WTC11 (cell line): ENCODE data around the gene SPATS2. TPM values are rescaled to one million over a fixed set of nuclear protein-coding genes. Genes with fewer than 3 reads are reported as not detected.

ENCODE experiments used
- ATAC-seq: fragments of 200-7000 bp; cut with Tn5 transposase; 2 replicates; pipeline ENCODE4 v1.10.0; 2021; ENCODE audit warnings: mild to moderate bottlenecking, moderate library complexity
- CTCF ChIA-PET: fragments of 300-600 bp; sonication (Branson Sonifier 250); formaldehyde crosslinking; loops from one replicate; lab custom pipeline; 2021; ENCODE audit warnings: antibody characterized with exemption; lab: Charles Lee
- POLR2A ChIA-PET: fragments of 350-600 bp; sonication (Branson Sonifier 250); formaldehyde crosslinking; loops from one replicate; lab custom pipeline; 2021; ENCODE audit warnings: antibody characterized with exemption; lab: Charles Lee
- DNase-seq: peaks from one replicate; pipeline ENCODE4 v3.0.0; 2021; ENCODE audit warnings: low spot score
- H3K27ac Mint-ChIP-seq: 2 replicates; pipeline ENCODE4 v1.8.0; 2021; ENCODE audit warnings: mixed read lengths
- H3K27me3 Mint-ChIP-seq: 2 replicates; pipeline ENCODE4 v1.8.0; 2021; ENCODE audit warnings: low read depth, mild to moderate bottlenecking, moderate library complexity, mixed read lengths
- H3K36me3 Mint-ChIP-seq: 2 replicates; pipeline ENCODE4 v1.8.0; 2021; ENCODE audit warnings: mixed read lengths
- H3K4me1 Mint-ChIP-seq: 2 replicates; pipeline ENCODE4 v1.8.0; 2022; ENCODE audit warnings: mixed read lengths
- H3K4me3 Mint-ChIP-seq: 2 replicates; pipeline ENCODE4 v1.8.0; 2021; ENCODE audit warnings: mild to moderate bottlenecking, moderate library complexity, mixed read lengths
- H3K9me3 Mint-ChIP-seq: 2 replicates; pipeline ENCODE4 v1.8.0; 2021; ENCODE audit warnings: mixed read lengths
- ARID4B ChIP-seq: sonication (generic); formaldehyde crosslinking; IDR thresholded peaks from 2 replicates; pipeline ENCODE4 v1.8.0; 2023; ENCODE audit warnings: missing genetic modification reagents, mild to moderate bottlenecking, borderline replicate concordance
- ATF2 ChIP-seq: sonication (generic); formaldehyde crosslinking; IDR thresholded peaks from 2 replicates; pipeline ENCODE4 v1.8.1; 2022; ENCODE audit warnings: low read depth, missing genetic modification reagents, borderline replicate concordance
- ATF6 ChIP-seq: sonication (generic); formaldehyde crosslinking; IDR thresholded peaks from 2 replicates; pipeline ENCODE4 v1.8.1; 2023; ENCODE audit warnings: mild to moderate bottlenecking, missing genetic modification reagents
- CREB1 ChIP-seq: sonication (generic); formaldehyde crosslinking; IDR thresholded peaks from 2 replicates; pipeline ENCODE4 v1.8.0; 2023; ENCODE audit warnings: mild to moderate bottlenecking, missing genetic modification reagents
- JUN ChIP-seq: sonication (generic); formaldehyde crosslinking; IDR thresholded peaks from 2 replicates; pipeline ENCODE4 v1.8.0; 2023; ENCODE audit warnings: mild to moderate bottlenecking, missing genetic modification reagents
- MYBL2 ChIP-seq: sonication (generic); formaldehyde crosslinking; IDR thresholded peaks from 2 replicates; pipeline ENCODE4 v1.8.1; 2023; ENCODE audit warnings: mild to moderate bottlenecking, moderate library complexity, missing genetic modification reagents
- NR3C1 ChIP-seq: sonication (generic); formaldehyde crosslinking; conservative IDR thresholded peaks from 2 replicates; pipeline ENCODE4 v1.8.1; 2023; ENCODE audit warnings: low read depth, mild to moderate bottlenecking, missing genetic modification reagents
- PRRX2 ChIP-seq: fragments of 250-450 bp; sonication (Bioruptor Pico); IDR thresholded peaks from 2 replicates; pipeline ENCODE4 v1.8.0; 2021; ENCODE audit warnings: mild to moderate bottlenecking
- RELA ChIP-seq: sonication (generic); formaldehyde crosslinking; IDR thresholded peaks from 2 replicates; pipeline ENCODE4 v1.8.1; 2022; ENCODE audit warnings: missing genetic modification reagents, mild to moderate bottlenecking, borderline replicate concordance
- SOX15 ChIP-seq: fragments of 250-450 bp; sonication (Bioruptor Pico); IDR thresholded peaks from 2 replicates; pipeline ENCODE4 v1.9.0; 2021; ENCODE audit warnings: mild to moderate bottlenecking
- ZNF219 ChIP-seq: sonication (generic); formaldehyde crosslinking; IDR thresholded peaks from 2 replicates; pipeline ENCODE4 v1.8.0; 2023; ENCODE audit warnings: missing genetic modification reagents, mild to moderate bottlenecking, borderline replicate concordance
- ZNF317 ChIP-seq: sonication (generic); formaldehyde crosslinking; IDR thresholded peaks from 2 replicates; pipeline ENCODE4 v1.8.1; 2023; ENCODE audit warnings: low read depth, mild to moderate bottlenecking, moderate library complexity, missing genetic modification reagents, borderline replicate concordance
- ZNF396 ChIP-seq: fragments of 250-450 bp; sonication (Bioruptor Pico); IDR thresholded peaks from 2 replicates; pipeline ENCODE4 v1.8.0; 2021; ENCODE audit warnings: mild to moderate bottlenecking, moderate library complexity, borderline replicate concordance
- ZNF671 ChIP-seq: fragments of 250-450 bp; sonication (Bioruptor Pico); IDR thresholded peaks from 2 replicates; pipeline ENCODE4 v1.8.0; 2021; ENCODE audit warnings: mild to moderate bottlenecking
- total RNA-seq: library from RNA; stranded (reverse); gene quantifications from 3 replicates; pipeline ENCODE4 v1.2.3, GENCODE V29; 2021
- TF ChIP-seq, protein P1 (sequence below): sonication (generic); formaldehyde crosslinking; IDR thresholded peaks from 2 replicates; pipeline ENCODE4 v1.8.1; 2023; ENCODE audit warnings: mild to moderate bottlenecking, moderate library complexity, missing genetic modification reagents
- TF ChIP-seq, protein P2 (sequence below): sonication (generic); formaldehyde crosslinking; conservative IDR thresholded peaks from 2 replicates; pipeline ENCODE4 v1.8.1; 2022; ENCODE audit warnings: mild to moderate bottlenecking, missing genetic modification reagents
- TF ChIP-seq, protein P3 (sequence below): sonication (generic); formaldehyde crosslinking; IDR thresholded peaks from 2 replicates; pipeline ENCODE4 v1.8.1; 2022; ENCODE audit warnings: low read depth, mild to moderate bottlenecking, moderate library complexity, missing genetic modification reagents, borderline replicate concordance

SPATS2 gene
- total RNA-seq, 1 experiment from 2014 or later: 25.9 TPM

DNA sequence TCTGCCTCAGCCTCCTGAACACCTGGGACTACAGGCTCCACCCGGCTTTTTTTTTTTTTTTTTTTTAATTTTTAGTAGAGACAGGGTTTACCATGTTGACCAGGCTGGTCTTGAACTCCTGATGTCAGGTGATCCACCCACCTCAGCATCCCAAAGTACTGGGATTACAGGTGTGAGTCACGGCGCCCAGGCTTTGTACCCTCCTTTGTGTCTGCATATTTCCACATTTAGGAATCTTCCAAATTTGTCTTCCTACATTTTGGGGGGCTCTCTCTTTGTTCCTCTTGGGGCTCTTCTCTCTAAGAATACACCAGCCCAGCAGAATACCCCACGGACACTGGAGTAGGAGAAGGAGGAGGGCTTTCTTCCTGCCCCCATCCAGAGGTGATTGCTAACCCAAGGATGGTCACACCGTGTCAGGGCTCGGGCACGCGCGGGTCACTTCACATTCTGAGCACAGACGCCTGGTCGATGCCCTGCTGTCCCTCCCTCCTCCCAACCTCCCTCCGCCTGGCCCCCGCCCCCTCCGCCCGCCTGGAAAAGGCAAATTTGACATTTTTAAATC lies 22.7 kb upstream of the SPATS2 start:
- CTCF ChIA-PET: interaction anchor here (2.0 to 3.9 kb wide), 3 partner anchors 12 to 236 kb away, joined by 6 to 264 read pairs (median 234); partner anchors contain the start of gene PRPH
- H3K9me3 Mint-ChIP-seq: no peaks in the 10 kb centered on the region
- H3K27me3 Mint-ChIP-seq: peaks cover 99% of the 10 kb centered on the region
- POLR2A ChIA-PET: no interaction called here
- DNase-seq (no peak), ATAC-seq (no peak)
- peaks cover 41% of the 10 kb centered on the region for H3K4me1 Mint-ChIP-seq
- H3K27ac Mint-ChIP-seq: no peak overlapping the region
- TF ChIP-seq RELA (CRISPR knock-in tag) (no peak), SOX15 (CRISPR knock-in tag) (no peak), NR3C1 (no peak), ATF6 (no peak), ARID4B (no peak), ZNF671 (CRISPR knock-in tag) (no peak), ZNF219 (CRISPR knock-in tag) (no peak), ZNF396 (CRISPR knock-in tag) (no peak), ATF2 (CRISPR knock-in tag) (no peak), ZNF317 (CRISPR knock-in tag) (no peak), MYBL2 (no peak), PRRX2 (no peak), JUN (no peak), CREB1 (no peak)
- TF ChIP-seq, protein P1, sequence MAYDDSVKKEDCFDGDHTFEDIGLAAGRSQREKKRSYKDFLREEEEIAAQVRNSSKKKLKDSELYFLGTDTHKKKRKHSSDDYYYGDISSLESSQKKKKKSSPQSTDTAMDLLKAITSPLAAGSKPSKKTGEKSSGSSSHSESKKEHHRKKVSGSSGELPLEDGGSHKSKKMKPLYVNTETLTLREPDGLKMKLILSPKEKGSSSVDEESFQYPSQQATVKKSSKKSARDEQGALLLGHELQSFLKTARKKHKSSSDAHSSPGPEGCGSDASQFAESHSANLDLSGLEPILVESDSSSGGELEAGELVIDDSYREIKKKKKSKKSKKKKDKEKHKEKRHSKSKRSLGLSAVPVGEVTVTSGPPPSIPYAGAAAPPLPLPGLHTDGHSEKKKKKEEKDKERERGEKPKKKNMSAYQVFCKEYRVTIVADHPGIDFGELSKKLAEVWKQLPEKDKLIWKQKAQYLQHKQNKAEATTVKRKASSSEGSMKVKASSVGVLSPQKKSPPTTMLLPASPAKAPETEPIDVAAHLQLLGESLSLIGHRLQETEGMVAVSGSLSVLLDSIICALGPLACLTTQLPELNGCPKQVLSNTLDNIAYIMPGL (CRISPR knock-in tag): no peak
- TF ChIP-seq, protein P2, sequence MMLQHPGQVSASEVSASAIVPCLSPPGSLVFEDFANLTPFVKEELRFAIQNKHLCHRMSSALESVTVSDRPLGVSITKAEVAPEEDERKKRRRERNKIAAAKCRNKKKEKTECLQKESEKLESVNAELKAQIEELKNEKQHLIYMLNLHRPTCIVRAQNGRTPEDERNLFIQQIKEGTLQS: no peak
- TF ChIP-seq, protein P3, sequence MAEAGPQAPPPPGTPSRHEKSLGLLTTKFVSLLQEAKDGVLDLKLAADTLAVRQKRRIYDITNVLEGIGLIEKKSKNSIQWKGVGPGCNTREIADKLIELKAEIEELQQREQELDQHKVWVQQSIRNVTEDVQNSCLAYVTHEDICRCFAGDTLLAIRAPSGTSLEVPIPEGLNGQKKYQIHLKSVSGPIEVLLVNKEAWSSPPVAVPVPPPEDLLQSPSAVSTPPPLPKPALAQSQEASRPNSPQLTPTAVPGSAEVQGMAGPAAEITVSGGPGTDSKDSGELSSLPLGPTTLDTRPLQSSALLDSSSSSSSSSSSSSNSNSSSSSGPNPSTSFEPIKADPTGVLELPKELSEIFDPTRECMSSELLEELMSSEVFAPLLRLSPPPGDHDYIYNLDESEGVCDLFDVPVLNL (CRISPR knock-in tag): no peak
- peak overlapping the region; percentile 46; the same call in 1 of the 2 replicates for H3K4me3 Mint-ChIP-seq
- no peaks in the 10 kb centered on the region for H3K36me3 Mint-ChIP-seq
